WTC11 (cell line): ENCODE results near the gene VPS4B. TPM values are rescaled to one million over a fixed set of nuclear protein-coding genes. Genes with fewer than 3 reads are reported as not detected.
"Not testable (repeated sequence)": the region's sequence is repeated elsewhere in the genome, so short reads cannot be mapped to it uniquely, and the experiment has no call there.

Experiments used
- ATAC-seq: fragments of 200-7000 bp; cut with Tn5 transposase; 2 replicates; pipeline ENCODE4 v1.10.0; 2021; ENCODE audit warnings: mild to moderate bottlenecking, moderate library complexity
- CTCF ChIA-PET: fragments of 300-600 bp; sonication (Branson Sonifier 250); formaldehyde crosslinking; loops from one replicate; lab custom pipeline; 2021; ENCODE audit warnings: antibody characterized with exemption; lab: Charles Lee
- POLR2A ChIA-PET: fragments of 350-600 bp; sonication (Branson Sonifier 250); formaldehyde crosslinking; loops from one replicate; lab custom pipeline; 2021; ENCODE audit warnings: antibody characterized with exemption; lab: Charles Lee
- DNase-seq: peaks from one replicate; pipeline ENCODE4 v3.0.0; 2021; ENCODE audit warnings: low spot score
- H3K27ac Mint-ChIP-seq: 2 replicates; pipeline ENCODE4 v1.8.0; 2021; ENCODE audit warnings: mixed read lengths
- H3K27me3 Mint-ChIP-seq: 2 replicates; pipeline ENCODE4 v1.8.0; 2021; ENCODE audit warnings: low read depth, mild to moderate bottlenecking, moderate library complexity, mixed read lengths
- H3K36me3 Mint-ChIP-seq: 2 replicates; pipeline ENCODE4 v1.8.0; 2021; ENCODE audit warnings: mixed read lengths
- H3K4me1 Mint-ChIP-seq: 2 replicates; pipeline ENCODE4 v1.8.0; 2022; ENCODE audit warnings: mixed read lengths
- H3K4me3 Mint-ChIP-seq: 2 replicates; pipeline ENCODE4 v1.8.0; 2021; ENCODE audit warnings: mild to moderate bottlenecking, moderate library complexity, mixed read lengths
- H3K9me3 Mint-ChIP-seq: 2 replicates; pipeline ENCODE4 v1.8.0; 2021; ENCODE audit warnings: mixed read lengths
- ATF3 ChIP-seq: sonication (generic); formaldehyde crosslinking; conservative IDR thresholded peaks from 2 replicates; pipeline ENCODE4 v1.8.1; 2022; ENCODE audit warnings: mild to moderate bottlenecking, missing genetic modification reagents
- GABPB1 ChIP-seq: sonication (generic); formaldehyde crosslinking; IDR thresholded peaks from 2 replicates; pipeline ENCODE4 v1.8.1; 2023; ENCODE audit warnings: mild to moderate bottlenecking, missing genetic modification reagents
- GRHL2 ChIP-seq: fragments of 250-450 bp; sonication (Bioruptor Pico); IDR thresholded peaks from 2 replicates; pipeline ENCODE4 v1.8.0; 2022; ENCODE audit warnings: mild to moderate bottlenecking, moderate library complexity; ENCODE audit not compliant: insufficient replicate concordance, severe bottlenecking
- JAZF1 ChIP-seq: fragments of 250-450 bp; sonication (Bioruptor Pico); IDR thresholded peaks from 2 replicates; pipeline ENCODE4 v1.9.0; 2021; ENCODE audit warnings: moderate library complexity, mild to moderate bottlenecking, inconsistent platforms
- JUN ChIP-seq: sonication (generic); formaldehyde crosslinking; IDR thresholded peaks from 2 replicates; pipeline ENCODE4 v1.8.0; 2023; ENCODE audit warnings: mild to moderate bottlenecking, missing genetic modification reagents
- NR2C2 ChIP-seq: sonication (generic); formaldehyde crosslinking; IDR thresholded peaks from 2 replicates; pipeline ENCODE4 v1.8.0; 2022; ENCODE audit warnings: mild to moderate bottlenecking, missing genetic modification reagents
- SP1 ChIP-seq: sonication (generic); formaldehyde crosslinking; conservative IDR thresholded peaks from 2 replicates; pipeline ENCODE4 v1.8.1; 2022; ENCODE audit warnings: missing genetic modification reagents
- TP53 ChIP-seq: sonication (generic); formaldehyde crosslinking; IDR thresholded peaks from 2 replicates; pipeline ENCODE4 v1.8.1; 2023; ENCODE audit warnings: mild to moderate bottlenecking, missing genetic modification reagents
- USF1 ChIP-seq: sonication (generic); formaldehyde crosslinking; IDR thresholded peaks from 2 replicates; pipeline ENCODE4 v1.8.0; 2022; ENCODE audit warnings: mild to moderate bottlenecking, missing genetic modification reagents
- USF2 ChIP-seq: sonication (generic); formaldehyde crosslinking; IDR thresholded peaks from 2 replicates; pipeline ENCODE4 v1.8.1; 2023; ENCODE audit warnings: mild to moderate bottlenecking, missing genetic modification reagents, moderate library complexity
- ZBTB21 ChIP-seq: sonication (generic); formaldehyde crosslinking; IDR thresholded peaks from 2 replicates; pipeline ENCODE4 v1.8.1; 2023; ENCODE audit warnings: mild to moderate bottlenecking, missing genetic modification reagents, borderline replicate concordance
- ZNF121 ChIP-seq: sonication (generic); formaldehyde crosslinking; IDR thresholded peaks from 2 replicates; pipeline ENCODE4 v1.8.0; 2023; ENCODE audit warnings: missing genetic modification reagents
- ZNF263 ChIP-seq: sonication (generic); formaldehyde crosslinking; IDR thresholded peaks from 2 replicates; pipeline ENCODE4 v1.8.1; 2022; ENCODE audit warnings: low read depth, mild to moderate bottlenecking, moderate library complexity, missing genetic modification reagents
- ZNF317 ChIP-seq: sonication (generic); formaldehyde crosslinking; IDR thresholded peaks from 2 replicates; pipeline ENCODE4 v1.8.1; 2023; ENCODE audit warnings: low read depth, mild to moderate bottlenecking, moderate library complexity, missing genetic modification reagents, borderline replicate concordance
- ZNF416 ChIP-seq: fragments of 250-450 bp; sonication (Bioruptor Pico); IDR thresholded peaks from 2 replicates; pipeline ENCODE4 v1.9.0; 2021; ENCODE audit warnings: mild to moderate bottlenecking, inconsistent platforms
- ZNF423 ChIP-seq: fragments of 250-450 bp; sonication (Bioruptor Pico); IDR thresholded peaks from 2 replicates; pipeline ENCODE4 v2.1.2; 2022; ENCODE audit warnings: mild to moderate bottlenecking, moderate library complexity
- ZNF425 ChIP-seq: fragments of 250-450 bp; sonication (Bioruptor Pico); conservative IDR thresholded peaks from 2 replicates; pipeline ENCODE4 v1.9.0; 2021; ENCODE audit warnings: mild to moderate bottlenecking
- total RNA-seq: library from RNA; stranded (reverse); gene quantifications from 3 replicates; pipeline ENCODE4 v1.2.3, GENCODE V29; 2021

Gene VPS4B
- total RNA-seq, 1 experiment from 2014 or later, result 37.8 TPM

- POLR2A ChIA-PET, result interaction anchor here (1.2 kb wide), 1 partner anchor 56 kb away, joined by 11 read pairs; the partner anchor contains the start of gene VPS4B
- TF ChIP-seq ATF3 (no peak), TP53 (CRISPR knock-in tag) (no peak), ZNF121 (CRISPR knock-in tag) (no peak), GRHL2 (CRISPR knock-in tag) (no peak), ZNF317 (CRISPR knock-in tag) (no peak), GABPB1 (CRISPR knock-in tag) (no peak), ZNF425 (CRISPR knock-in tag) (no peak), SP1 (no peak), JUN (no peak), ZNF423 (CRISPR knock-in tag) (no peak), NR2C2 (no peak), ZBTB21 (CRISPR knock-in tag) (no peak), USF2 (no peak), USF1 (no peak)
- H3K4me1 Mint-ChIP-seq, result peaks cover 17% of the 10 kb centered on the region
- H3K27ac Mint-ChIP-seq, result peak overlapping the region; percentile 85; the same call in 1 of the 2 replicates
- CTCF ChIA-PET, result interaction anchor here (1.0 to 1.7 kb wide), 6 partner anchors 9 to 344 kb away, joined by 3 to 9 read pairs (median 3); partner anchors contain the start of gene VPS4B
- peaks cover 29% of the 10 kb centered on the region for H3K9me3 Mint-ChIP-seq
- DNase-seq (peak; percentile 10), ATAC-seq (no peak)
- H3K4me3 Mint-ChIP-seq, result peak overlapping the region; percentile 93
- peaks cover 43% of the 10 kb centered on the region for H3K36me3 Mint-ChIP-seq
- H3K27me3 Mint-ChIP-seq, result no peaks in the 10 kb centered on the region
Observed at GRCh38 chr18:63365876-63366212, 56.4 kb downstream of the VPS4B start.

GRCh38 chr18:63363951-63364350 lies 58.3 kb downstream of the VPS4B start:
- no peak for TF ChIP-seq GABPB1 (CRISPR knock-in tag)
- no peak for TF ChIP-seq JAZF1 (CRISPR knock-in tag)
- no peak for TF ChIP-seq ZNF263 (CRISPR knock-in tag)
- TF ChIP-seq ZNF416 (CRISPR knock-in tag), result no peak
- H3K4me3 Mint-ChIP-seq, result no peak overlapping the region
- ChIA-PET CTCF (no interaction called here), POLR2A (no interaction called here)
- peaks cover 17% of the 10 kb centered on the region for H3K4me1 Mint-ChIP-seq
- no peak overlapping the region for H3K27ac Mint-ChIP-seq
- no peak for ATAC-seq
- DNase-seq, result no peak
- peaks cover 45% of the 10 kb centered on the region for H3K36me3 Mint-ChIP-seq
- H3K27me3 Mint-ChIP-seq, result no peaks in the 10 kb centered on the region
- H3K9me3 Mint-ChIP-seq, result peaks cover 15% of the 10 kb centered on the region

- H3K4me3 Mint-ChIP-seq, H3K9me3 Mint-ChIP-seq, POLR2A ChIA-PET, H3K27ac Mint-ChIP-seq, H3K27me3 Mint-ChIP-seq, ATAC-seq, DNase-seq, CTCF ChIA-PET: not testable (repeated sequence)
- Mint-ChIP-seq H3K4me1 (peaks cover 16% of the 10 kb centered on the region), H3K36me3 (peaks cover 39% of the 10 kb centered on the region)
Observed at GRCh38 chr18:63363420-63363819, 58.9 kb downstream of the VPS4B start.
